LHCN-M2 (cell line): ENCODE data around the gene NFE2L3. TPM values are rescaled to one million over a fixed set of nuclear protein-coding genes. Genes with fewer than 3 reads are reported as not detected.
"Not testable (repeated sequence)": the region's sequence is repeated elsewhere in the genome, so short reads cannot be mapped to it uniquely, and the experiment has no call there.

Experiments
- DNase-seq: peaks from one replicate; pipeline ENCODE4 v3.0.0-alpha.2; 2012; ENCODE audit warnings: low read depth
- total RNA-seq: library from RNA; depleted of rRNA; stranded (reverse); fragments of >200 nt; gene quantifications from 2 replicates; pipeline ENCODE4 v1.2.3, GENCODE V29; 2014

Gene NFE2L3
- total RNA-seq, 1 experiment from 2014 or later, result 2.6 TPM

DNA sequence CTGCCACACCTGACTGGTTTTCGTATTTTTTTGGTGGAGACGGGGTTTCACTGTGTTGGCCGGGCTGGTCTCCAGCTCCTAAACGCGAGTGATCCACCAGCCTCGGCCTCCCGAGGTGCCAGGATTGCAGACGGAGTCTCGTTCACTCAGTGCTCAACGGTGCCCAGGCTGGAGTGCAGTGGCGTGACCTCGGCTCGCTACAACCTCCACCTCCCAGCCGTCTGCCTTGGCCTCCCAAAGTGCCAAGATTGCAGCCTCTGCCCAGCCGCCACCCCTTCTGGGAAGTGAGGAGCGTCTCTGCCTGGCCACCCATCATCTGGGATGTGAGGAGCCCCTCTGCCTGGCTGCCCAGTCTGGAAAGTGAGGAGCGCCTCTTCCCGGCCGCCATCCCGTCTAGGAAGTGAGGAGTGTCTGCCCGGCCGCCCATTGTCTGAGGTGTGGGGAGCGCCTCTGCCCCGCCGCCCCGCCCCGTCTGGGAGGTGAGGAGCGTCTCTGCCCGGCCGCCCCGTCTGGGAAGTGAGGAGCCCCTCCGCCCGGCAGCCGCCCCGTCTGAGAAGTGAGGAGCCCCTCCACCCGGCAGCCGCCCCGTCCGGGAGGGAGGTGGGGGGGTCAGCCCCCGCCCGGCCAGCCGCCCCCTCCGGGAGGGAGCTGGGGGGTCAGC lies 4.2 kb upstream of the NFE2L3 start:
- DNase-seq, result not testable (repeated sequence)

DNA sequence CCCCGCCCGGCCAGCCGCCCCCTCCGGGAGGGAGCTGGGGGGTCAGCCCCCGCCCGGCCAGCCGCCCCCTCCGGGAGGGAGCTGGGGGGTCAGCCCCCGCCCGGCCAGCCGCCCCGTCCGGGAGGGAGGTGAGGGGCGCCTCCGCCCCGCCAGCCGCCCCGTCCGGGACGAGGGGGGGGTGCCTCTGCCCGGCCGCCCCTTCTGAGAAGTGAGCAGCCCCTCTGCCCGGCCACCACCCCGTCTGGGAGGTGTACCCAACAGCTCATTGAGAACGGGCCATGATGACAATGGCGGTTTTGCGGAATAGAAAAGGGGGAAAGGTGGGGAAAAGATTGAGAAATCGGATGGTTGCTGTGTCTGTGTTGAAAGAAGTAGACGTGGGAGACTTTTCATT lies 3.7 kb upstream of the NFE2L3 start:
- DNase-seq, result not testable (repeated sequence)

DNA sequence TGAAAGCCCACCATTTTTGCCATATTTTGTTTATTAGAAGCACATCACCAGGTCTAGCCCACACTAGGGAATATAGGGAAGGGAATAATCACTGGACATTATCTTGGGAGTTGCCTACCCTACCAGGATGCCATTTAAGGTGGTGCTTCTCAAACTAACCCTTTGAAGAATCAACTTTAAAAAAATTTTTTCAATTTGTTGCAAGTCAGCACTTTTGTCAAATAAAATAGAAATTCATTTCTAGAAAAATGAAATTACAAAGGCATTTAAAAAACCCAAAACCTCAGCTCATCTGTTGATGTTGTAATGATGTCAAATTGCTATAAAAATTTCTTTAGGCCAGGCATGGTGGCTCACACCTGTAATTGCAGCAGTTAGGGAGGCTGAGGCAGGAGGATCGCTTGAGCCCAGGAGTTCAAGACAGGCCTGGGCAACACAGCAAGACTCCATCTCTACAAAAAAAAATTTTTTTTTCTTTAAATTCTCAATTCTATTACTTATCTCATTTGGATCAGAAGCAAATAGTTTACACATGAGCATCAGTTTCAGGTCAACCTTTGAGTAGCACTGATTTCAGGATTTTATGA lies 2.5 kb upstream of the NFE2L3 start:
- no peak for DNase-seq

DNA sequence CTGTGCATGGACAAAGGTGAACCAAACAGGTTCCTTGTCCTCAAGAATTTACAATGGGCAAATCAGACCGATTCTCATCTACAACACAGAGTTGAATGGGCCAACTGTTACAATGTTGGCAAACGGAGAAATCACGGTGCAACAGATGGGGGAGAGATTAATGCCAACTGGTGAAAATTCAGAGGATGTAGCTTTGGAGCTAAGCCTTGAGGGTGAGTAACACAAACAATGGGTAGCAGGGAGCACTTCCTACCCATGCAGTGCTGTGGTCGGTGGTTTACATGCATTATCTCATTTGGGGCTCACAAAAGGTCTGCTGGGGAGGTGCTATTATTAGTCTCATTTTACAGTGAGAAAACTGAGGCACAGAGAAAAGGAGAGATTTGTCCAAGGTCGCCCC lies 902 bp upstream of the NFE2L3 start:
- peak; percentile 26 for DNase-seq

DNA sequence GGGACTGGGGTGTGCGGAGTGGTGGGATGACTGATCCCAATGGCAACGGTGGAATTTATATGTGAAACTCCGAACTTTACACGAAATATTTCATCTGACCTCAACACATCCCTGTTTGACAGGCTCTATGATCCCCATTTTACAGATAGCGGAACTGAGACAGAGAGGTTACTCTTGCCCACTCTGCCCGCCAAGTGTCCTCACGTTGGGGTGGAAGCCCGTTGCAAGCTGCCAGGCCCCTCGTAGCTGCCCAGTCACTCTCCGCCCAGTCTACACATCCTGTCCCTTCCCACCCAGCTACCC lies 397 bp upstream of the NFE2L3 start:
- no peak for DNase-seq

DNA sequence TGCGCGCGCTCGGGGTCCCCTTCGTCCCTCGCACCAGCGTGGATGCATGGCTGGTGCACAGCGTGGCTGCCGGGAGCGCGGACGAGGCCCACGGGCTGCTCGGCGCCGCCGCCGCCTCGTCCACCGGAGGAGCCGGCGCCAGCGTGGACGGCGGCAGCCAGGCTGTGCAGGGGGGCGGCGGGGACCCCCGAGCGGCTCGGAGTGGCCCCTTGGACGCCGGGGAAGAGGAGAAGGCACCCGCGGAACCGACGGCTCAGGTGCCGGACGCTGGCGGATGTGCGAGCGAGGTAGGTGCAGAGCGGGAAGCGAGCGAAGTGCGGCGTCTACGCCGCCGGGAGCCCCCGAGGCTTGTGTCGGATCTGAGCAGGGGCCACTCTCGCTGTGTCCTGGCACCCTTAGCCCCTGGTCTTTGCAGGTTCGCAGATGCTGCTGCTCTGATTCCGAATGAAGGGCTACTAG lies 813 bp downstream of the NFE2L3 start:
- not testable (repeated sequence) for DNase-seq

DNA sequence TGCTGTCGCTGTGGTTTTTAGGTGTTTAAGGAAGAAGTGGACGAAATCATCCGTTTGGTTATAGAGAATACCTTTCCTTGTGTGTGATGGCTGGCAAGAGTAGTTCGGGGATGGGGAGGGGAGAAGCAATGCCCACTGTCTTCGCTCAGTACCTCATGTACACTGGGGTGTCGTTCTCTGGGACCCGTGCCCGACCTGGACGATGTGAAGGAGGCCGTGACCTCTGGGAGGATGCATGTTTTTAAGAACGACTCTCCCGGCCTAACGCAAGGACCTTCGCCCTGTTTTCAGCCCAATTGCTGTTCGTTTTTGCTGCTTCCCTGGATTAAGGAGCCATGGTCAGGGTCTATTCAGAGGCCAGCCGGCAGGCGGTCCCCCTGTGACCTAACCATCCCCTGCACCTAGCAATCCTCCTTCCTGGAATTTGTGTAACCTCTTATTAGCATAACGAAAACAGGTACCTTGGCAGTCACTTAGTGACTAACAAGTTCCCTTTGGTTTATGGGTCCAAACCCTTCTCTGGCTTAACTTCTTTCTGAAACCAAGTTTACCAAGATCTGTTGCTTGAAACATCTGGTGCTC lies 1.3 kb downstream of the NFE2L3 start:
- DNase-seq, result no peak

DNA sequence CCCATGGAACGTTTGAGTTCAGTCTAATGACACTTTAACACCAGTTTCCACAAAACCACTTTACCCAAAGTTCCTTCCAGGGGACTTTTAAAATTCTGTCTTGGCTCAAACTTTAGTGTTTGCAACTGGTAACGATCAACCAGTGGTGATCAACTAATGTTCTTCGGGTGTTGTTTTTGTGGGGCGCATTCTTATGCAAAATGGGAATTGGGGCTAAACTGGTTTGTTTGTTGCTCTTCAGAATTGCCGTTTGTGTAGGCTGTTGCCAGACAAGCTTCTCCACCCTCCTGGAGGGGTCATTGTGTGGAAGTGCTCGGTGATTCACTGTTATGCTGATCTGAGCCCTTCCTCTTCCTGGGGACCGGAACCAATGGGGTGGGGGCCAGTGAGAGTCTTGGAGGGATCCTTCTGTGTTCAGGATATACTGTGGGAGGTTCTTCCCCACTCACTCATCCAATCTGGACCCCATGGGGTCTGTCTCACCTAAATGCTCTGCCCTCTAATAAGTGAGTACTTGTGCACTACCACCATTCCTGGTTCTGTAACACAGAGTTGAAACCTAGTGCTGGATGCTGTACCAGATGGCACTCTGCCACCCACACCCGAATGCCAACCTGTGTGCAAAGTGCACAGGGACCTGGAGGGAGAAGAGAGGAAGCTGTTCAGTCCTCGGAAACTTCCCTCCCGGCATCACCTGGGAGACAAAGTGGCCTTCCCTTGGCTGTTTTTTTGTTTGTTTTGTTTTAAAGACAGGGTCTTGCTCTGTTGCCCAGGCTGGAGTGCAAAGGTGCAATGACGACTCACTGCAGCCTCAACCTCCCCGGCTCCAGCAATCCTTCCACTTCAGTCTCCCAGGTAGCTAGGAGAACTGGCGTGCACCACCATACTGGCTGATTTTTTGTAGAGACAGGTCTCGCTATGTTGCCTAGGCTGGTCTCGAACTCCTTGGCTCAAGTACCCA lies 2.1 kb downstream of the NFE2L3 start:
- no peak for DNase-seq

DNA sequence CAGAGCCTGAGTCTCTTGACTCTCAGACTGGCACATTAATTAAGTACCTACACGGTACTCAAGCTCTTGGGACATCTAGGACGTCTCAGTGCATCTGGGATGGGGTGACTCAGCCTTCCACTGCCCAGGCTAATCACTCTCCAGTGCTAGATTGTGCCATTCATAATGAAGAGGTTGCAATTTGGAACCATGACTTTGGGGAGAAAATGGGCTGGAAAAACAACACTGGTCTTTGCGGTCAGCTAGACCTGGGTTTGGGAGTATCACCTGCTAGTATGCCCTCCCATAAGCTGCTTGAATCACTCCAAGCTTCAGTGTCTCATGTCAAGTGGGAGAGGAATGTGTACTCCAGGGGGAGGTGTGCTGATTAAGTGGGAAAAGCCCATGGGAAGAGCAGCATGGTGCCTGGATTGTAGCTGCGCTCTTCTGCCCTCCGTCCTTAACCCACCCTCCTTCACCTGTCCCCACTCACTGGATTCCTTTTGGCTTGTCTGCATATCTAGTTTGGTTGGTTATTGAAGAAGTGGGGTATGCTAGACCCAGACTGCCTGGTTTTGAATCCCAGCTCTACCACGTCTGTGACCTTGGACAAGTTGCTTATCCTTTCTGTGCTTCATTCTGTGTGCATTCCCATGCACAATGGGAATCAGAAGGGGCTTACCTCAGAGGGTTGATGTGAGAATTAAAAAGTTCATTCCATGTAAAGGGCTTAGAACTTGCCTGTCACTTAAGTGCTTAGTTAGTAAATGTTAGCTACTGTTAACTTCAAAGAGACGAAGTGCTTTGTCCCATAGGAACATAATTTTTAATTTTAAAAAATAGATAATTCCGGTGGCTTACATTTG lies 3.8 kb downstream of the NFE2L3 start:
- DNase-seq, result peak; percentile 64

DNA sequence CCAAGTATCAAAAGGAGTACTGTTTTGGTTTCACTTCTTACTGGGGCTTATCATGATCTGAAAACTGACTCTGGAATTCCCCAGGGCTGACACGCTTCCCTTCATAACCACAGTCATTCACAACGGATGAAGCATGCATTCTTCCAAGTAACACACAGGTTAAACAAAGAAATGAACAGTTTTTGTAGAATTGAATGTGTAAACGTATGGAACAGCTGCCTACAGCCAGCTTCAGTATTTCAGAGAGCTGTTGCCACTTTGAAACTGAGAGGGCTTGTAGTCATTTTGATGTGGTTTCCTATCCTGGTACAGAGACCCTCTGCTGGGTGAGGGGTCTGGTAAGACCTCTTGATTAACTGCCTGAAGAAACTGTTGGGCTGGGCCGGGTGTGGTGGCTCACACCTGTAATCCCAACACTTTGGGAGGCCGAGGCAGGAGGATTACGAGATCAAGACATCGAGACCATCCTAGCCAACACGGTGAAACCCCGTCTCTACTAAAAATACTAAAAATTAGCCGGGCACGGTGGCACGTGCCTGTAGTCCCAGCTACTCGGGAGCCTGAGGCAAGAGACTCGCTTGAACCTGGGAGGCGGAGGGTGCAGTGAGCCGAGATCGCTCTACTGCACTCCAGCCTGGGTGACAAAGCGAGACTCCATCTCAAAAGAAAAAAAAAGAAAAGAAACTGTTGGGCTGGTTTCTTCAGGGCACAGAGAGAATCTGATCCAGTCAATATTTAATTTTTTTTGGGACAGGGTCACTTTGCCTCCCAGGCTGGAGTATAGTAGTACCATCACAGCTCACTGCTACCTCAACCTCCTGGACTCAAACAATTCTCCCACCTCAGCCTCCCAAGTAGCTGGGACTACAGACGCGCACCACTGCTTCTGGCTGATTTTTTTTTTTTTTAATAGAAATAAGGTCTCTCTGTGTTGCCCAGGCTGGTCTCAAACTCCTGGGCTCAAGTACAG lies 4.7 kb downstream of the NFE2L3 start:
- DNase-seq, result peak; percentile 93

DNA sequence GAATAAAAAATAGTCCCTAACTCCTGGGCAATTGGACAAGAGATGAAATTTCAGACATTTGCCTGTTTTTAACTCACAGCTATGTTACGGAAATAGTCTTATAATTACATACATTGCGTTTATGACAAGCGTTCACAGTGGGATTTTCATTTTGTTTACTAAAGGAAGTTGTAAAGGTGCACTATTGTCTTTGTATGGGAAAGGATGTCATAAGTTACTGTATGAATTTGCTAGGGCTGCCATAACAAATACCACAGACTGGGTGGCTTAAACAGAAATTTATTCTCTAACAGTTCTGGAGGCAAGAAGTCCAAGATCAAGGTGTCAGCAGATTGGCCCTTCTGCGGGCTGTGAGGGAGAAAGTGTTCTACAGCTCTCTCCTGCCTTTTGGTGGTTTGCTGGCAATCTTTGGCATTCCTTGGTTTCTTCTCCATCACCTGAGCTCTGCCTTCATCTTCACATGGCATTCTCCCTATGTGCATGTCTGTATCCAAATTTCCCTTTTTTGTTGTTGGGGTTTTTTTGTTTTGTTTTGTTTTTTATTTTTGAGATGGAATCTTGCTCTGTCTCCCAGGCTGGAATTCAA lies 5.6 kb downstream of the NFE2L3 start:
- no peak for DNase-seq

DNA sequence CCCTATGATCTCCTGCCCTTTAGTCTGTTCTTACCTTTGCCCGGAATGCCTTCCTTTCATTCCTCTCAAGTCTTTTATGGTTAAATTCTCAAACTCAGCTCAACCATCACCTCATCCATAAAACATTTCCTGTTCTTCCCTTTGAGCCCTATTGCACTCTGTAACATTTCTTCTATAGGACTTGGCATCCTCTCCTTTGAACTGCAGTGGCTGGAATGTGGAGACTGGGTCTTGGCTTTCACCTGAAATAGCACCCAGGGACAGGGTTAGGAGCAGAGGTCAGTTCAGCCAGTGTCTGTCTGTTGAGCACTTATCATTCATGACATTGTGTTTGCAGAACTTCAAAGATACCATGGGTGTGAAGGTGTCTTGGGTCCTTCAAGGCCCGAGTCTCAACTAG lies 7.2 kb downstream of the NFE2L3 start:
- no peak for DNase-seq

DNA sequence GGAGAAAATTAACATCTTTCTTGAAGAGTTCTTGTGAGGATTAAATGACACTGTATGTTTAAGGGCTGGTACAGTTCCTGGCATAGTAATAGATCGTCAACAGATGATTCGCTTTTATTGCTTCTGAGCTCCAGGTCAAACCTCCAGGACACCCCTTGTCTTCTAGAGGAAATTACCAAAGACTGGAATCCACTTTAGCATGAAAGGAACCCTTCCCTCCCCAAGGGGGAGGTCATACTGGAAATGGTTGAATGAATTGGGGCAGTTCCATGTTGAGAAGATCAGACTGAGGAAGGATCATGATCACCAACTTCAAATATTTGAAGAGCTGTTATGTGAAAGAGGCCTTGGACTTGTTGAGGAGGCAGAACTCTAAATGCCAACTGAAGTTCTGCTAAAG lies 8.9 kb downstream of the NFE2L3 start:
- DNase-seq, result no peak

DNA sequence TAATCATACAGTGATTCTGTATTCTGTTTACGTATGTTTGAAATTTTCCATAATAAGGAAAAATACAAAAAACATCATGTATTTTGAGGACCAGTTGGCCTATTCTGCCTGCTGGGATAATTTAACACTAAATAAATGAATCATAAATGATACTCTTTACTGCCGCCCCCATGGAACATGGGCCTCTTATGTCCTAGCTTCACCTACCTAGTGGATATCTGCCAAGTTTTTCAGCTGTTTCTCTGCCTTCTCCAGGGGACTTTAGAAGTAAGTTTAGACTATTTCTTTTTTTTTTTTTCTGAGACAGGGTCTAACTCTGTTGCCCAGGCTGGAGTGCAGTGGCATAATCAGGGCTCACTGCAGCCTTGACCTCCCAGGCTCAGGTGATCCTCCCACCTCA lies 10.4 kb downstream of the NFE2L3 start:
- peak; percentile 65 for DNase-seq

DNA sequence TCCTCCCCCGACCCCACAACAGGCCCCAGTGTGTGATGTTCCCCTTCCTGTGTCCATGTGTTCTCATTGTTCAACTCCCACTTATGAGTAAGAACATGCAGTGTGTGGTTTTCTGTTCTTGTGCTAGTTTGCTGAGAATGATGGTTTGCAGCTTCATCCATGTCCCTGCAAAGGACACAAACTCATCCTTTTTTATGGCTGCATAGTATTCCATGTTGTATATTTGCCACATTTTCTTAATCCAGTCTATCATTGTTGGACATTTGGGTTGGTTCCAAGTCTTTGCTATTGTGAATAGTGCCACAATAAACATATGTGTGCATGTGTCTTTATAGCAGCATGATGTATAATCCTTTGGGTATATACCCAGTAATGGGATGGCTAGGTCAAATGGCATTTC lies 11.8 kb downstream of the NFE2L3 start:
- not testable (repeated sequence) for DNase-seq

DNA sequence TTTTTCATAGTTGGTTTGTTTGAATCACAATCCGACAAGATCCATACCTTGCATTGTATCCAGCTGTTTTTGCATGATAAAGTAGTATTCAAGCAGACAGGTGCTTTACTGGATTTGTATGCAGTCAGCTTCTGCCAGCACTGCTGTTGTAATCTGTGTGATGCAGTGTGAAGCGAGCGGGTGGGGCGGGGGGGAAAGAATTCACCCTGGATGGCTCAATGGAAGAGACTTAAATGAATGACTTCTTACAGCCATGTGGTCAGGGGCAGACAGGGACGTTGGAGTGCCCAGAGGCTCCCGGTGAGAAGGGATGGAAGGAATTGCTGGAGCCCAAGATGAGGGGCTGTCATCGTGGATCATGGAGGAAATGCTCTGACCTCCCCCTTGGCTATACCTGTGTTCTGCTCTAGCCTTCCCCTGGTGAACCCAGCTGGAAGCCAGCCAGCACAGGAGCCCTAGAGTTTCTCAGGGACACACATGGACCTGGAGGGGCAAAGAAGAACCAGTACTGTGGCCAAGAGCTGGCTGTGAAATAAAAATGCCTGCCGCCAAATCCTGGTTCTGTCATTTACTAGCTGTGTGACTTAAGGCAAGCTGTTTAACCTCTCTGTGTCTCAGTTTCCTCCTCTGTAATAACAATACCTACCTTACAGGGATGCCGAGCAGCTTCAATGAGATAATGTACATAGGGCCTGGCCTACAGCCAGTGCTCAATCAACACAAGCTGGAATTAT lies 14.1 kb downstream of the NFE2L3 start:
- DNase-seq, result no peak

DNA sequence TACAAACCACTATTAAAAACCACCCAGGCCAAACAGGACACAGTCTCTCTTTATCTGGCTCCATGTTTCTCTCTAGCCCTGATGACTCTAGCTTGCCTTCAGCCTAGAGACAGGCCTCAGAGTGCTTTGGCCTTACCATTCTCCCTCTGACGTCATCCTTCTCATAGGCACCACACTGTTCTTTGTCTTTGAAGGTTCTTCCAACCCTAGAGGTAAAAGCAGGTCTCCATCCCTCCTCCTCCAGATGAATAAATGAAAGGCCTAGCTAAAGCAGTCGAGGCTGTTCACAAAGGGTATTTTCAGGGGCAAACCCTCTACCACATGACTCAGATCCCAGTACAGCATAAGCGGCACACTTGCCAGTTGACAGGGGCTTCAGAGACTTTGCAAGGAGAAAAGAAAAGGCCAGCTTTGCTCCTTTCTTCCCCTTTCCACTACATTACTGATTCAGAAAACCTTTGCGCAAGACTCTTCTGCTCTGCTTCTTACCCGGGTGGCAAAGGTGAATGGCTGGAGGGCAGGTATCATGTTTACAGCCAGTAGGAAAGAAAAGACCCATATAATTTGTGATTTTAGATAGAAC lies 14.8 kb downstream of the NFE2L3 start:
- no peak for DNase-seq

DNA sequence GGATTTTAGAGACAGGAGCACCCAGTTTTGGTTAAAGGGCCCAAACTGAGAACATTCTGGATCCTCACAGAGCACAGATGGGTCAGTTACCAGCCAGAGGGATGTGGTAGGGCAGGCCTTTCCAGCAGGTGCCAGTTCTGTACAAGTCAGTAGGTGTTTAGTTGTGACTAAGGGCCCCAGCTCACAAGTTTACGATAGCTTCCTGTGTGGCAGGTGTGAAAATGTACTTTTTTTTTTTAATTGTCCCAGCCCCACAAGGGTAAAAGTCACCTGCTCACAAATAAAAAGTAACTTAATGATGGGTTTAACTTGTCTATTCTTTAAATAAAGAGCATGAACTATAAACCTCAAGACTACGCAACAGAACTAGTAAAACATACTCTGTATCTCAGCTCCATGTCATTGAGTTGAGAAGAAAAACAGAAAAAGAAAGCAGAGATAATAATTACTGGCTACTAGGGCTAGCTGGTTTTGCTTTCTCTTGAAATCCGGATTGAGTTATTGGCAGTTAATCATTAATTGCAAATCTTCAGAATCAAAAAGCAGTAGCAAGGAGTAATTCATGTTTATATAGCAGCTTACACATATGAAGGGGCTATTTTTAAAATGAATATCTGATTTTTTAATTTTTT lies 15.4 kb downstream of the NFE2L3 start:
- no peak for DNase-seq
